ENCODE measurements around the gene DHH. TPM values are rescaled to one million over a fixed set of nuclear protein-coding genes. Genes with fewer than 3 reads are reported as not detected.

The DHH gene
- total and polyA plus RNA-seq, 9 of the 15 experiments (the other 6 are each of a cell fraction or from before 2014, with no cell fraction given) = 0.07 to 2.6 (median 0.54) TPM

DNA sequence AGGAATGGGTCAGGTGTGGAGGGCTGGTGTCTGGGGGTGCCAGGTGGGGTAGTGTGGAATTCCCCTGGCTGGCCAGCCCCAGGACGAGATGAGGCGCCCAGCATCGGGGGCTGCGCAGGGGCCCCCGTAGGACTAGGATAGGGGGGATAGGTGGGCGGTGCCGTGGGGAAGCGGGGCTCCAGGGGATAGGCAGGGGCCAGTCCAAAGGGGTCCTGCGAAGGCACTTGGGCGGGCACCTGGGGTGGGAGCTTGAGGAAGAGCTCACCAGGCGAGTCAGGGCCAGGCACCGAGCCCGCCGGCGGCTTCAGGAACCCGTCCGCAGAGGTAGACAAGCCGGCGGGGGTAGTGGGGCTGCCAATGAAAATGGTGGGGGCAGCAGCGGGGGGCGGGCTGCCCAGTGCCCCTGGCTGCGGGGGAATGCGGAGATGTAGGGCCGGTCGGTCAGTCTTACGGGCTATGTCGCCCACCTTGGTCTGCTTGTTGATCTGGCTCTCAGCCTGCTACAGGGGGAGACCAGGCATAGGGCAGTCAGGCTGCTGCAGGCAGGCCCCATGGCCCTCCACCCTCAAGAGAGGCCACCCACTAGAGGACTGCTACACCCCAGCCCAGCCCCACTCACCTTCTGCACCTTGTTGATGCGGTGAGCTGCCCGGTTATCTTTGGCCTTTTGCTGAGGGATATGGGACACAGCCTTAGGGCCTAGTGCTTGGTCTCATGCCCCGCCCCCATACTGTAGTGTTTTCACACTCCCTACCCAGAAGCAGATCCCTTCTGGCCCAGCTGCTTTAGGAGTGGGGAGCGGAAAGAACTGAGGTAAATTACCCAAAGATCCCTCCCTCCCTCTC lies 53.3 kb downstream of the DHH start:
- 0 out of 2 replicates have a peak, but pooled peaks have one; percentile 21 for TF ChIP-seq RBFOX2 (IDR thresholded peaks at IDR 0.05; ENCODE audit: low read depth, low read length)
- TF ChIP-seq, protein P1, sequence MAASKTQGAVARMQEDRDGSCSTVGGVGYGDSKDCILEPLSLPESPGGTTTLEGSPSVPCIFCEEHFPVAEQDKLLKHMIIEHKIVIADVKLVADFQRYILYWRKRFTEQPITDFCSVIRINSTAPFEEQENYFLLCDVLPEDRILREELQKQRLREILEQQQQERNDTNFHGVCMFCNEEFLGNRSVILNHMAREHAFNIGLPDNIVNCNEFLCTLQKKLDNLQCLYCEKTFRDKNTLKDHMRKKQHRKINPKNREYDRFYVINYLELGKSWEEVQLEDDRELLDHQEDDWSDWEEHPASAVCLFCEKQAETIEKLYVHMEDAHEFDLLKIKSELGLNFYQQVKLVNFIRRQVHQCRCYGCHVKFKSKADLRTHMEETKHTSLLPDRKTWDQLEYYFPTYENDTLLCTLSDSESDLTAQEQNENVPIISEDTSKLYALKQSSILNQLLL (CRISPR knock-in tag; IDR thresholded peaks at IDR 0.05; ENCODE audit: borderline replicate concordance) = no peak
- Histone ChIP-seq H4K20me1 (replicated peaks; ENCODE audit: control insufficient read depth, insufficient read depth, low read length) (peaks cover 4% of the 10 kb centered on the region), H3K27me3 (ENCODE audit: control insufficient read depth in 2 of 2, insufficient read depth in 2 of 2, low read length in 2 of 2) (no peaks in the 10 kb centered on the region), H3K9ac (ENCODE audit: insufficient read depth in 1 of 2, low read depth in 2 of 2, low read length in 2 of 2) (no peak overlapping the region), H3K27ac (ENCODE audit: extremely low read depth, low read depth, low read length) (no peak overlapping the region), H3K4me2 (ENCODE audit: insufficient read depth, low read length) (no peak overlapping the region), H2AFZ (ENCODE audit: low read depth, low read length) (no peak overlapping the region), H3K9me3 (replicated peaks; ENCODE audit: control insufficient read depth, insufficient read depth, low read depth, low read length) (no peaks in the 10 kb centered on the region), H3K4me1 (replicated peaks in 1 of 2; ENCODE audit: control insufficient read depth in 2 of 2, insufficient read depth in 2 of 2, low read length in 2 of 2) (0 out of 5 replicates have a peak, but pooled peaks cover 0 to 3% of the 10 kb centered on the region in 2 experiments), H3K36me3 (ENCODE audit: control insufficient read depth, insufficient read depth, low read length) (peaks cover 97% of the 10 kb centered on the region), H3K9me1 (ENCODE audit: control insufficient read depth, insufficient read depth, low read length) (no peaks in the 10 kb centered on the region), H3K79me2 (ENCODE audit: control insufficient read depth, insufficient read depth, low read length) (no peaks in the 10 kb centered on the region), H3K4me3 (no peak overlapping the region)
- ChIA-PET POLR2A (interaction anchor here (0.8 to 12.9 kb wide), 4 partner anchors 8 to 57 kb away, joined by 3 to 78 read pairs (median 9); partner anchors contain the start of gene PRKAG1), CTCF (ENCODE audit: low intra/inter-chr PET ratio) (no interaction called here)
- in situ Hi-C loops (cut with MboI) (no loop called here), intact Hi-C loops (cut with micrococcal nuclease) (no loop called here)
- DNase-seq (ENCODE audit: extremely low read depth in 1 of 4, low spot score in 3 of 4) = no peak
- TSS peak; percentile 15 for BruUV-seq (replicated peaks)
- FAIRE-seq = no peak
- ATAC-seq = no peak
- 89% methylated on average over 8 of the region's 31 CpGs for WGBS (ENCODE audit: insufficient coverage, low coverage, missing lambda C conversion rate)
